Small intestine (tissue), 7 donors: ENCODE data around the gene RFX2. TPM values are rescaled to one million over a fixed set of nuclear protein-coding genes. Genes with fewer than 3 reads are reported as not detected.
"Not testable (repeated sequence)": the region's sequence is repeated elsewhere in the genome, so short reads cannot be mapped to it uniquely, and the experiment has no call there.

Experiments
- DNase-seq, 2 donors: peaks; one replicate each; pipeline versions ENCODE4 v3.0.0 to v3.0.0-alpha.2; 2013
- FAIRE-seq: peaks from 2 replicates; lab custom pipeline; 2012; peaks lifted over from hg19 to GRCh38; lab: Jason Lieb, UNC
- H3K27ac ChIP-seq, 3 donors: one replicate each; pipeline ENCODE4 v1.5.1; 2013; ENCODE audit warnings: low read length in 2 of 3, mild to moderate bottlenecking in 2 of 3, control low read depth in 1 of 3, inconsistent platforms in 1 of 3, low read depth in 1 of 3, moderate library complexity in 1 of 3
- H3K27me3 ChIP-seq, 3 donors: one replicate each; pipeline ENCODE4 v1.6.1; 2013; ENCODE audit warnings: low read length in 3 of 3, inconsistent platforms in 1 of 3; ENCODE audit not compliant: control insufficient read depth in 3 of 3, insufficient read depth in 3 of 3
- H3K36me3 ChIP-seq, 3 donors: one replicate each; pipeline ENCODE4 v1.6.1; 2013; ENCODE audit warnings: low read length in 3 of 3, inconsistent platforms in 1 of 3, low read depth in 1 of 3, mild to moderate bottlenecking in 1 of 3, moderate library complexity in 1 of 3; ENCODE audit not compliant: control insufficient read depth in 3 of 3, insufficient read depth in 2 of 3
- H3K4me1 ChIP-seq, 3 donors: one replicate each; pipeline ENCODE4 v1.6.1; 2013; ENCODE audit warnings: low read length in 2 of 3, inconsistent platforms in 1 of 3, low read depth in 1 of 3, mild to moderate bottlenecking in 1 of 3, moderate library complexity in 1 of 3; ENCODE audit not compliant: control insufficient read depth in 3 of 3, insufficient read depth in 2 of 3
- H3K4me3 ChIP-seq, 3 donors: one replicate each; pipeline ENCODE4 v1.5.1; 2013; ENCODE audit warnings: low read length in 3 of 3, control low read depth in 1 of 3, inconsistent platforms in 1 of 3, low read depth in 1 of 3, mild to moderate bottlenecking in 1 of 3, moderate library complexity in 1 of 3
- H3K9me3 ChIP-seq, 2 donors: one replicate each; pipeline ENCODE4 v1.6.1; 2013; ENCODE audit warnings: low read depth in 1 of 2, low read length in 1 of 2; ENCODE audit not compliant: control insufficient read depth in 2 of 2, insufficient read depth in 1 of 2
- WGBS, 3 donors: extraction: QIAGEN DNeasy Blood & Tissue Kit; methylation state at CpG; one replicate each; pipeline ENCODE4 v1.1.7; 2013; 5-methylcytosine and 5-hydroxymethylcytosine counted together
- polyA plus RNA-seq, 4 donors: library from polyadenylated mRNA; stranded (reverse) in 3 of 4; unstranded in 1 of 4; fragments of 200-250 nt in 3 of 4; fragments of 120-200 nt in 1 of 4; gene quantifications; one replicate each; pipeline versions ENCODE4 v1.2.1 to v1.2.3, GENCODE V29; 2013
- donor health status: healthy with polysubstance abuse.
- donor health status: control.
- donor health status: control.
- donor health status: Bipolar disorder and iron deficiency.
- donor health status: healthy.

Gene RFX2
- polyA plus RNA-seq, 4 donors, result 1.1 to 9.1 (median 2.3) TPM

DNA sequence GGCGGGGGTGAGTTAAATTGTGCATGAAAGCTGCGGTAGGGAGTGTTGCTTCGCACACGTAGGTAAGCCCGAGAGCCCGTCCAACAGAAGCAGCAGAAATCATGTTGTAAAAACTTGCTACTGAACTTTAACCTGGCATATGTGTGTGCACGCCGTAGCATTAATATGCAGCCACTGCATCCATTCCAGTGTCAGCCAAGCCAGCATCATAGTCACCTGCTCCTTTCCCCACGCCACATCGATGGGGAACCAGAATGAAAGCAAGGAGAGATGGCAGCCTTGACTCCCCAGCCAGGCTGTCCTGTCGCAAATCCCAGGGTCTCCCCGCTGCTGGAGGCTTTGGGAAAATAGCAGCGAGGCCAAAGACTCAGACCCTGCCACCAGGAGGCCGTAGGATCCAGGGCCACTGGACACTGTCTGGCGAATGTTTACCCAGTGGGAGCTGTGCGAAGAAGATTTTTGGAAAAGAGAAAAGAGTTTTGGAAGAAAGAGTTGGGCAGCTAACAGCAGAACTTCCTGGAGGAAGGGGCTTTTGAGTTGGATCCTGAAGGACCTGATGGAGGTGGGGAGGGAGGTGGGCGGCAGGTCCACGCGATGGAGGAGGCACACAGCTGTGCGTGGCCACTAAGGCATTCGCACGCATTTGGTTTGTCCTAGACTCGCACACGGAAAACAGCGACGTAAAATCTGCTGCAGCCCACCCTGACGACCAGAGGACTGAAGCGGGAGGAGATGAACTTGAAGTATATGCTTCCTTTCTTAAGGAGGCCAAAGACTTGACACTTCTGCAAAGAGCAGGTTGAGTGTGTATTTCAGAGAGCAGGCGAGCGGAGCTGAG is 83.7 kb downstream of the RFX2 start:
- H3K4me1 ChIP-seq, result no peaks in the 10 kb centered on the region
- no peak for FAIRE-seq
- no peaks in the 10 kb centered on the region for H3K27me3 ChIP-seq
- DNase-seq, result no peak
- no peak overlapping the region for H3K4me3 ChIP-seq
- H3K27ac ChIP-seq, result no peak overlapping the region
- peaks cover 0 to 36% (median 0%) of the 10 kb centered on the region in 3 donors for H3K36me3 ChIP-seq
- peaks cover 0 to 4% of the 10 kb centered on the region in 2 donors for H3K9me3 ChIP-seq
- WGBS, 3 donors, result 89 to 92% (median 91%) methylated on average over 30 of the region's 30 CpGs

DNA sequence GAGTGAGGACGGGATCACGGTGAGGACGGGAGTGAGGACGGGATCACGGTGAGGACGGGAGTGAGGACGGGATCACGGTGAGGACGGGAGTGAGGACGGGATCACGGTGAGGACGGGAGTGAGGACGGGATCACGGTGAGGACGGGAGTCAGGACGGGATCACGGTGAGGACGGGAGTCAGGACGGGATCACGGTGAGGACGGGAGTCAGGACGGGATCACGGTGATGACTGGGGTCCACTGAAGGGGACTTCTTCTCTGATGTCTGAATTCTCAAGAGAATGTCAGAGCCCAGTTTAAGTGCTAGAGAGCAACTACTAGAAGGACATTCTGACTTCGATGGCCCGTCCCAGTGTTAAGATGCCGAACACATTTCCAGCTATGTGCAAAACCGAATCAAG is 85.5 kb downstream of the RFX2 start:
- peaks cover 0 to 43% (median 0%) of the 10 kb centered on the region in 3 donors for H3K36me3 ChIP-seq
- not testable (repeated sequence) for FAIRE-seq, H3K4me1 ChIP-seq, DNase-seq, H3K27ac ChIP-seq, H3K9me3 ChIP-seq, H3K27me3 ChIP-seq, H3K4me3 ChIP-seq
- 96 to 98% (median 97%) methylated on average over 21 to 26 of the region's 27 CpGs for WGBS, 3 donors

DNA sequence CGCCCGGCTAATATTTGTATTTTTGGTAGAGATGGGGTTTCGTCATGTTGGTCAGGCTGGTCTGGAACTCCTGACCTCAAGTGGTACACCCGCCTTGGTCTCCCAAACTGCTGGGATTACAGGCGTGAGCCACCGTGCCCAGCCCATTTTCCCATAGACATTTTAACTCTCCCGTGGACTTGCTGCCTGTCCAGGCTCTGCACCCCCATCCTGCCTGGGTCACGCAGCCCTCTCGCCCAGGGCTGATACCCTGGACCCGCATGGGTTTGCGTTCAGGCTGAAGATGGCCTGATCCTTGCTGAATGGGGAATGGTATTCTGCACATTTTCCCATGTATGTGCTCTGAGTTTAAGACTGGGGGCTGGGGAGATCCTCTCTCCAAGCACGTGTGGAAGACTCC is 86.4 kb downstream of the RFX2 start:
- DNase-seq (no peak), FAIRE-seq (no peak)
- Histone ChIP-seq H3K4me3 (no peak overlapping the region), H3K4me1 (no peaks in the 10 kb centered on the region), H3K36me3 (peaks cover 0 to 46% (median 0%) of the 10 kb centered on the region in 3 donors), H3K27me3 (no peaks in the 10 kb centered on the region), H3K9me3 (no peaks in the 10 kb centered on the region), H3K27ac (no peak overlapping the region)
- WGBS, 3 donors, result 86 to 91% (median 89%) methylated on average over 12 of the region's 12 CpGs

DNA sequence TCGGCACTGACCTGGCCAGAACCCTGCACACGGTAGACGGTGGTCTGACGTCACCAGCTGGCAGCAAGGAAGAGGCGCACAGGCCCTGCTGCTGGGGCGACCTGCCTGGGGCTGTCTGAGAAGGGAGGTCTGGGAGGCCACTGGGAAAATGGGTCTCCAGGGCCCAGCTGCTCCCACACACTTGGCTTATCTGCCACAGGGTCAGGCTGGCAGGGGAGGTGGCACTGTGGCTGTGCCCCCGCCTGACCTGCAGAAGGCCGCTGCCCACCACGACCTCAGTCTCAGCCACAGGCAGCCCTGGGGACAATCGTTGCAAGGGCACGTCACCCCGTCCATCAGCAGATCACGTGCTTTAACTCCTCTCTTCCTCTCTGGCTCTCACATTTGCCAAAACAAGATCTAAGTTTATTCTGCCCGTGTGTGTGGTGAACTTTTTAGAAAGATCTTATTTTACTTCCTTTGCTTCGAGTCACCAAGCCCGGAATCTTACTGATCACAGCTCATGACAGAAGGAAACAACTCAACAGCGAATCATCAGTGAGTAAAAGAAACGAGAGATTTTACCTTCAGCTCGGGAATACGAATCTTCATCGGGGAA is 87.1 kb downstream of the RFX2 start:
- DNase-seq (no peak), FAIRE-seq (no peak)
- no peak overlapping the region for H3K27ac ChIP-seq
- no peaks in the 10 kb centered on the region for H3K9me3 ChIP-seq
- no peak overlapping the region for H3K4me3 ChIP-seq
- H3K27me3 ChIP-seq, result no peaks in the 10 kb centered on the region
- H3K36me3 ChIP-seq, result peaks cover 0 to 44% (median 0%) of the 10 kb centered on the region in 3 donors
- no peaks in the 10 kb centered on the region for H3K4me1 ChIP-seq
- 77 to 86% (median 84%) methylated on average over 21 of the region's 21 CpGs for WGBS, 3 donors

DNA sequence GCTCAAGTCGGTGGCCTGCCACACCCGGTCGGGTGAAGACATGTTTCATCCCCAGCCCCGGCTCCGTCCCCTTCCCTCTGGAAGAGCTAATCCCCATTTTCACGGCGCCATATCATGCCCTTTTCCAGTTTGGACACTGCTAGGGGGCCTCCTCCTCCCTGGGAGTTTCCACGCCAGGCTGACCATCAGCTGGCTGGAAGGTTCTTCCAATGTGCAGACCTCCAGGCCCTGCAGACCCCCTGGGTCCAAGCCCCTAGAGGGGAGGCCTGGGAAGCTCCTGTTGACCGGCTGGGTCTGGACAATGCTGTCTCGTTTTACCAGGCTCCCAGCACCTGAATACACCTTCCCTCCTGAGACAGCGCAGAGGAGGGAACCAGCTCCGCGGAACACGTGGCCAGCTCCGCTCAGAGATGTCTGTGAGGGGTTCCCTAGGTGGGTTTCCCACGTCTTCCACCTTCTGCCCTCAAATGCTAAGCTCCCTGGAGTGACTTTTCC is 87.7 kb downstream of the RFX2 start:
- Histone ChIP-seq H3K27me3 (no peaks in the 10 kb centered on the region), H3K4me3 (no peak overlapping the region), H3K4me1 (no peaks in the 10 kb centered on the region), H3K27ac (no peak overlapping the region), H3K36me3 (peaks cover 0 to 44% (median 0%) of the 10 kb centered on the region in 3 donors), H3K9me3 (no peaks in the 10 kb centered on the region)
- DNase-seq, result no peak
- 68 to 78% (median 71%) methylated on average over 16 of the region's 16 CpGs for WGBS, 3 donors
- no peak for FAIRE-seq

DNA sequence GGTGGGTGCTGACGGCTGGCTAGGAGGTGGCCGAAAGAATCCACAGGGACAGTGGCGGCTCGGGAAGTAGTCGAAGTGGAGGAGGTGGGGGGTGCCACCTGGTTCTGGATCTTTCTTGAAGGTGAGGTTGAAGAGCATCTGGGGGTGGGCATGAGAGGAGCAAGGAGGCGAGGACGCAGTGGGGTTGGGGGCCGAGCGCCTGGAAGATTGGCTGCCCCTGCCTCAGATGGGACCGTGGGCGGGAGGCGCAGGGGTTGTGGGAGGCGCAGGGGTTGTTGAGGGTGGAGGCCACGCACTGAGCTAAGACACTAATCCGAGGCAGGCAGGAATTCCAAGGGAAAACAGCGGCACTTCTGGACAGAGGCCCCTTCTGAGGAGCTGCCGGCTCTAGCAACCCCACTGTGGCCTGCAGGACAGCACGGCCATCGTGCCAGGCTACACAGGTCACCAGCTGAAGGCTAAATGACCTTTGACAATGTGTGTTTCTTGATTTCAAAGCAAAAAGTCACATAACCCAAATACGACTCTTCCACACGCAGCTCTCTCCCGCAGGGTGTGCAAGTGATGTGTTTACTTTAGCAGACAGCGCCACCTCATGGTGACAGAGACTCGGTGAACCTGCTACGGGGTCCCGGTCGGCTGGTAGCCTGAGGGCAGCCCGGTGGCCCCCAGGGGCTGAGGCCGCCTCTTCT is 88.3 kb downstream of the RFX2 start:
- H3K9me3 ChIP-seq, result no peaks in the 10 kb centered on the region
- H3K4me1 ChIP-seq, result no peaks in the 10 kb centered on the region
- no peaks in the 10 kb centered on the region for H3K27me3 ChIP-seq
- FAIRE-seq (no peak), DNase-seq (peak; percentile 76 to 83)
- peaks cover 0 to 38% (median 0%) of the 10 kb centered on the region in 3 donors for H3K36me3 ChIP-seq
- no peak overlapping the region for H3K27ac ChIP-seq
- no peak overlapping the region for H3K4me3 ChIP-seq
- WGBS, 3 donors, result 42 to 57% (median 55%) methylated on average over 23 to 29 of the region's 29 CpGs

DNA sequence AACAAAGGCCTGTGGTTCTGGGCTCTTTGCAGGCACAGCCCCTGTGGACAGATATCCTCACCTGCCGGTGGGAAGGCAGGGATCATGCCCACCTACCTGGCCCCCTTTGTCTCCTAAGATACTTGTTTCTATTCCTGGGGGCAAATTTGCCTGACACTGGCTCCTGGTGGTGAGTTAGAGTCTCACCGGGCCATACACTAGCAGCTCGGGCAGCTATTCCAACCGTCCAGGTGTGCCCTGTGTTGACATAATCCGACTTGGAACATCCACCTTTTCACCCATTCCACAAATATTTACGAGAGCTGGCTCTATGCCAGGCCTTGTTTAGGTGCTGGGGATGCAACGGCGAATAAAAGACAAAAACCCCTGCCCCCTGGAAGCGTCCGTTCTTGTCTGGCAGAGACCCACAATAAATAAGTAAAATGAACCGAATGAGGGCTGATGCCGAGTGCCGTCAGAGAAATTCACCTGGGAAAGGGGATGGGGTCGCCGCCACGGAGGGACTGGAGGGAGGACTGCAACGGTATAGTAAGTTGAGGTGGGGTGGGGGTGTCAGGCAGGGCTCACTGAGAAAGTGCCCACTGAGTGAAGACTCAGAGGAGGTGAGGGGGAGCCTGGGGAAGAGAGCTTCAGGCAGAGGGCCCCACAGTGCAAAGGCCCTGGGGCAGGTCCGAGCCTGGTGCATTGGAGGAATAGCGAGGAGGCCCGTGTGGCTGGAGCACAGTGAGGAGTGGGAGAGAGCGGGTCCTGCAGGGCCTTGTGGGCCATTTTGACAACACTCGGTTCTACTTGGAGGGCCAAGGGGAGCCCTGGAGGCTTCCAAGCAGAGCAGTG is 89.1 kb downstream of the RFX2 start:
- Histone ChIP-seq H3K27ac (no peak overlapping the region), H3K4me3 (no peak overlapping the region), H3K4me1 (no peaks in the 10 kb centered on the region), H3K9me3 (no peaks in the 10 kb centered on the region), H3K27me3 (no peaks in the 10 kb centered on the region), H3K36me3 (peaks cover 0 to 30% (median 0%) of the 10 kb centered on the region in 3 donors)
- DNase-seq (peak in 1 of 2 donors; percentile 8), FAIRE-seq (no peak)
- WGBS, 3 donors, result 77 to 85% (median 81%) methylated on average over 22 of the region's 22 CpGs
